Pancreas (tissue), 10 donors: Measurements from ENCODE around the gene AKAP10. TPM values are rescaled to one million over a fixed set of nuclear protein-coding genes. Genes with fewer than 3 reads are reported as not detected.
"Not testable (repeated sequence)": the region's sequence is repeated elsewhere in the genome, so short reads cannot be mapped to it uniquely, and the experiment has no call there.

Source experiments
- ATAC-seq, 4 donors: fragments of 200-7000 bp; cut with Tn5 transposase; one replicate each; pipeline versions ENCODE4 v1.8.0 to v1.9.1; 2020; ENCODE audit warnings: mild to moderate bottlenecking in 4 of 4, moderate library complexity in 4 of 4
- DNase-seq, 6 donors: peaks; one replicate each; pipeline ENCODE4 v3.0.0-alpha.2; 2020
- FAIRE-seq: peaks from 2 replicates; lab custom pipeline; 2012; peaks lifted over from hg19 to GRCh38; lab: Jason Lieb, UNC
- H3K27ac ChIP-seq, 4 donors: fragments of 200-600 bp; sonication (generic); 1 replicate in 3 of 4; 2 replicates in 1 of 4; pipeline versions ENCODE4 v1.5.0 to v1.8.0; 2020
- H3K27me3 ChIP-seq, 4 donors: fragments of 200-600 bp; one replicate each; pipeline ENCODE4 v1.8.0; 2021
- H3K36me3 ChIP-seq, 3 donors: fragments of 200-600 bp; sonication (generic) in 1 of 3; one replicate each; pipeline versions ENCODE4 v1.5.0 to v1.8.0; 2020 to 2021
- H3K4me1 ChIP-seq, 3 donors: fragments of 200-600 bp; one replicate each; pipeline ENCODE4 v1.8.0; 2021
- H3K4me3 ChIP-seq, 4 donors: fragments of 200-600 bp; sonication (generic) in 2 of 4; one replicate each; pipeline versions ENCODE4 v1.5.0 to v1.8.0; 2020 to 2021
- H3K9me3 ChIP-seq, 4 donors: fragments of 200-600 bp; one replicate each; pipeline ENCODE4 v1.8.0; 2021
- WGBS, 2 donors: extraction: QIAGEN DNeasy Blood & Tissue Kit; methylation state at CpG; one replicate each; pipeline ENCODE4 v1.1.7; 2013; 5-methylcytosine and 5-hydroxymethylcytosine counted together
- intact Hi-C, 3 donors: fragments of 100-400 bp; cut with DNase I; formaldehyde crosslinking; loops; one replicate each; pipeline versions ENCODE4 v1.11.1 to v1.14.2; 2022
- polyA plus RNA-seq, 2 donors: library from polyadenylated mRNA; stranded (reverse); fragments of 200-250 nt; gene quantifications; one replicate each; pipeline ENCODE4 v1.2.3, GENCODE V29; 2013
- total RNA-seq, 6 donors: library from RNA; stranded (reverse); fragmentation: NEBNext Ultra II Directional in 4 of 6; extraction: Animal tissue kit (Norgen Biotek cat#: 25700) in 4 of 6; gene quantifications; one replicate each; pipeline versions ENCODE4 v1.2.1 to v1.2.4, GENCODE V29; 2021 to 2023
- TF ChIP-seq, protein P1 (sequence below), 4 donors: fragments of 200-600 bp; sonication (generic) in 3 of 4; IDR thresholded peaks; one replicate each; pipeline versions ENCODE4 v1.5.0 to v1.8.0; 2021; ENCODE audit warnings: antibody characterized with exemption in 4 of 4
- donor health status: healthy with polysubstance abuse.
- donor health status: DM: no; HTN: no; CAD: no; lungs with moderate emphysema.
- donor health status: DM: no; HTN: no; CAD: no.
- donor health status: control.
- donor health status: control.
- donor health status: Bipolar disorder and iron deficiency.
- donor health status: DM: yes; HTN: yes; CAD: no.
- donor health status: DM: no; HTN: no; CAD: no.
- donor health status: DM: no; HTN: no; CAD: no.
- donor health status: DM: yes; HTN: yes; CAD: no.

The AKAP10 gene
- total and polyA plus RNA-seq, 8 donors = 4.0 to 25.5 (median 11.8) TPM

DNA sequence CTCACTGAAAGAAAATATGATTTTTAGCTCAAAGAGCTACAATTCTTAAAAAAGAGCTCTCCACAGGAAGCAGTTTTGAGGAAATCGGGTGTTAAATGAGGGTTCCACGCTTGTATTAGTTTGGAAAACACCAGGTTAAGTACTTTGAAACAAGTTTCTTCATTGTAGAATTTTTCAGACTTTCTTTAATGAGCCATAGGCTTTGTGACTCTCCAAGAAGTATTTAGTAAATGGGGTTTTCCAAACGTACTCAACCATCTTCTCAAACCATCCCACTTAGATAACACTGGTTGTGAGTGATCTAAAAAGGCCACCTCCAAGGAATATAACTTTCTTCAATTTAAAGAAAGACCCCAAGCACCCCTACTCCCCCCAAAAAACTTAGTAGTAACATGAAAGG lies 112.6 kb downstream of the AKAP10 start:
- DNase-seq (no peak), ATAC-seq (no peak), FAIRE-seq (no peak)
- WGBS, 2 donors = 87 to 91% methylated on average over 3 of the region's 3 CpGs
- no peak overlapping the region for H3K4me3 ChIP-seq
- TF ChIP-seq, protein P1, sequence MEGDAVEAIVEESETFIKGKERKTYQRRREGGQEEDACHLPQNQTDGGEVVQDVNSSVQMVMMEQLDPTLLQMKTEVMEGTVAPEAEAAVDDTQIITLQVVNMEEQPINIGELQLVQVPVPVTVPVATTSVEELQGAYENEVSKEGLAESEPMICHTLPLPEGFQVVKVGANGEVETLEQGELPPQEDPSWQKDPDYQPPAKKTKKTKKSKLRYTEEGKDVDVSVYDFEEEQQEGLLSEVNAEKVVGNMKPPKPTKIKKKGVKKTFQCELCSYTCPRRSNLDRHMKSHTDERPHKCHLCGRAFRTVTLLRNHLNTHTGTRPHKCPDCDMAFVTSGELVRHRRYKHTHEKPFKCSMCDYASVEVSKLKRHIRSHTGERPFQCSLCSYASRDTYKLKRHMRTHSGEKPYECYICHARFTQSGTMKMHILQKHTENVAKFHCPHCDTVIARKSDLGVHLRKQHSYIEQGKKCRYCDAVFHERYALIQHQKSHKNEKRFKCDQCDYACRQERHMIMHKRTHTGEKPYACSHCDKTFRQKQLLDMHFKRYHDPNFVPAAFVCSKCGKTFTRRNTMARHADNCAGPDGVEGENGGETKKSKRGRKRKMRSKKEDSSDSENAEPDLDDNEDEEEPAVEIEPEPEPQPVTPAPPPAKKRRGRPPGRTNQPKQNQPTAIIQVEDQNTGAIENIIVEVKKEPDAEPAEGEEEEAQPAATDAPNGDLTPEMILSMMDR (IDR thresholded peaks at IDR 0.05) = no peak
- H3K36me3 ChIP-seq = peaks cover 0 to 6% (median 0%) of the 10 kb centered on the region in 3 donors
- H3K27ac ChIP-seq = no peak overlapping the region
- peaks cover 6 to 12% (median 10%) of the 10 kb centered on the region in 3 donors for H3K4me1 ChIP-seq
- H3K9me3 ChIP-seq = no peaks in the 10 kb centered on the region
- no peaks in the 10 kb centered on the region for H3K27me3 ChIP-seq
- intact Hi-C loops = no loop called here

GRCh38 chr17:19860647-19861177 lies 116.9 kb downstream of the AKAP10 start:
- H3K27me3 ChIP-seq, H3K36me3 ChIP-seq, H3K4me1 ChIP-seq, H3K4me3 ChIP-seq, H3K9me3 ChIP-seq, intact Hi-C loops, H3K27ac ChIP-seq, ATAC-seq, FAIRE-seq, DNase-seq: not testable (repeated sequence)
- 94 to 97% methylated on average over 9 of the region's 9 CpGs for WGBS, 2 donors

DNA sequence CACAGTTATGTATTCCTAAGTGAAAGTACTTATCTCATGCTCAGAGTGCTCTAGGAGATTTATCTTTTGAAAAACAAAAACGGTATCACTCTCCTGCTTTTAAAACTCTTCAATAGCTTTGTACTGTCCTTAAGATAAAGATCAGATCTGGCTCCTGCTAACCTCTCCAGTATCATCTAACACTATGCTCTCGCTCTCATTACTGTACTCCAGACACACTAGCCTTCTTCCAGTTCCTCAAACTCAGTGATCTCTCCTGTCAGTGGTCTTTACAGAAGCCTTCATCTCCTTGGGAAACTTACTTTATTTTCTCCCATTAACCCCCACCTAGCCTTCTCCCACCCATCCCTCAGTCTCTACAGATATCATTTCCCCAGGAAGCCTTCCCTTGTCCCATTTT lies 120.0 kb downstream of the AKAP10 start:
- WGBS, 2 donors = 54 to 57% methylated on average over 2 of the region's 2 CpGs

More for the DNA sequence above, 120.0 kb downstream of the AKAP10 start:
- no peaks in the 10 kb centered on the region for H3K27me3 ChIP-seq
- no peak overlapping the region for H3K27ac ChIP-seq
- no peak for FAIRE-seq
- DNase-seq = no peak
- intact Hi-C loops = no loop called here
- no peak overlapping the region for H3K4me3 ChIP-seq
- TF ChIP-seq, protein P1 (IDR thresholded peaks at IDR 0.05) = no peak
- no peaks in the 10 kb centered on the region for H3K9me3 ChIP-seq
- ATAC-seq = no peak
- H3K4me1 ChIP-seq = no peaks in the 10 kb centered on the region
- peaks cover 0 to 6% (median 0%) of the 10 kb centered on the region in 3 donors for H3K36me3 ChIP-seq

Other genes with a start within 250 kb of the AKAP10 start
- gene ALDH3A1, start 229.5 kb downstream of the AKAP10 start, total RNA-seq = under 1 TPM in 3 of 6 donors, not detected in 3; 0.20 to 0.51 (median 0.47) TPM
- under 1 TPM; 0.23 to 0.34 TPM for gene ALDH3A1, start 229.5 kb downstream of the AKAP10 start, polyA plus RNA-seq
- gene ULK2, start 109.9 kb downstream of the AKAP10 start, total RNA-seq = 10 to 100 TPM in 1 of 6 donors, 1 to 10 TPM in 5; 3.1 to 12.5 (median 6.2) TPM
- 1 to 10 TPM; 5.1 to 5.4 TPM for gene ULK2, start 109.9 kb downstream of the AKAP10 start, polyA plus RNA-seq
- 10 to 100 TPM in 2 of 6 donors, 1 to 10 TPM in 4; 5.8 to 22.2 (median 9.0) TPM for gene SPECC1, start 31.5 kb upstream of the AKAP10 start, total RNA-seq
- gene SPECC1, start 31.5 kb upstream of the AKAP10 start, polyA plus RNA-seq = 1 to 10 TPM; 5.6 to 7.0 TPM